HG03439 (cell line): ENCODE measurements around the gene UNC119.

Experiments used
- ATAC-seq: cut with Tn5 transposase; IDR thresholded peaks from one replicate; pipeline ENCODE4 v1.9.1; 2021; ENCODE audit warnings: mild to moderate bottlenecking, moderate library complexity; ENCODE audit not compliant: unreplicated experiment

Gene UNC119

DNA sequence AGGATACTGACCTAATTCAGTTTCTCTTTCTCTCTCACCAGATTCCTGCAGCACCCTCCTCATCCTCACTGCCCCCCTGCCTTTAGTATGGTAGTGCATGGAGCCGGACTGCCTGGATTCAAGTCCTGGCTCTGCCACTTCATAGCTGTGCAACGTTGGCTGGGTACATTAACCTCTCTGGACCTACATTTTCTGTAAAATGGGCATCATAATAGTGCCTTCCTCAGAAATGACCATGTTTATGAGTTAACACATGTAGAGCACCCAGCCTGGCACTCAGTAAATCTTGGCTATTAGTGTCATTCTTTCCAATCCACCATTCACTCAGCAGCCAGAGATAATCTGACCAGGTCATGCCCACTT, 7.3 kb downstream of the UNC119 start:
- no peak for ATAC-seq

DNA sequence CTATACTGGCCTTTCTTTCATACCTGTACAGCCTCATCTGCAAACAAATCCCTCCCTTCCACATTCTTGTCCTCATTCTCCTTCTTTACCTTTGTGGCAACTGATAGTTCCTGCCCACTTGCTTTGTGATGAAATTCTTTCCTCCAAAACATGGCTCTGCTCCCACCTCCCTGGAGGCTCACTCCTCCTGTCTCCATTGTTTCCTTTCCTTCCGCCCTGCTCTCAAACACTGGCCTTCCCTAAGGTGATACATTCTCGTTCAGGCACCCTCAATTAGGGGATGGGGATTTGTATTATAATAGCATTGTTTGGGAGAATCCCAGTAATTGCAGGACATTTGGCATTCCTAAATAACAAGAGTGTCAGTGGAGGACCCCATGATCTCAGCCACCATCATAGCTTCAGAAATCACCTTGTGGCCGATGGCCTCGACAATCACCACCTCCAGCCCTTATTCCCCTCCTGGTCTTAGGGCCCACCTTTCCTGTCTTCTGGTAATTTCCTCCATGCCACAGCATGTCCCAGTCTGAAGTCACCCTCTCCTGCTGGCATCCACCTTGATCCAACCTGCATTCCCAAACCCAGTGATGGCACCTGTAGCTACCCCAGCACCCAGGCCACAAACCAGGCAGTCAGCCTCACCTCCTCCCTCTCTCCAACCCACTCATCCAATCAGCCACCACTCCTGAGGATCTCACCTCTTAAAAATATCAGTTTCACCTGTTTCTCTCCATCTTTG, 7.9 kb downstream of the UNC119 start:
- ATAC-seq: no peak

DNA sequence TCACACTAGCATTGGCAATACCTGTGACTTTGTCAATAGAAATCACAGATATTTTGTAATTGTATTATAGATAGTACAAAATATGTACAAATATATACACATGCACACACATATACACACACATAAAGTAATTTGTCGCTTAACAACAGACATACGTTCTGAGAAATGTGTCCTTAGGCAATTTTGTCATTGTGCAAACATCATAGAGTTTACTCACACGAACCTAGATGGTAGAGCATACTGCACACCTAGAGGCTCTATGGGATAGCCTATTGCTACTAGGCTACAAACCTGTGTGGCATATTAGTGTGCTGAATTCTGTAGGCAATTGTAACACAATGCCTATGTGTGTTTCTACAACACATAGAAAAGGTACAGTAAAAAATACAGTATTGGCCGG, 11.0 kb downstream of the UNC119 start:
- ATAC-seq: no peak

DNA sequence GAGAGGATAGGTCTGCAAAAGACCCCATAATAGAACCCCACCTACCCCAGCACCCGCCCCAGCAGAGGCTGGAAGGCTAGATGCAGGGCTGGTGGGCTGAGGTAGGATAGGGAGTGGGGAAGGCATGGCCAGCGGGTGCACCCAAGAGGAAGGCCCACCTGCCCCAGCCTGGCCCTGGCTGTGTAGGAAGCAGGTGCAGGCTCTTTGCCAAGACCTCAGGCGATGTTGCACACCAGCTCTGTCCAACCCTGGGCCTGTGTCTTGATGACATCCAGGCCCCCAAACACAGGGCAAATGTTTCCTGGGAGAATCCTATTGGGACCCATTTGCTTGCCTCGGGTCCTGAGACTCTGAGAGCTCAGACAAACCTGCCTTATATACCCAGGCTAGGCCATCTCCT, 12.2 kb downstream of the UNC119 start:
- ATAC-seq: no peak

DNA sequence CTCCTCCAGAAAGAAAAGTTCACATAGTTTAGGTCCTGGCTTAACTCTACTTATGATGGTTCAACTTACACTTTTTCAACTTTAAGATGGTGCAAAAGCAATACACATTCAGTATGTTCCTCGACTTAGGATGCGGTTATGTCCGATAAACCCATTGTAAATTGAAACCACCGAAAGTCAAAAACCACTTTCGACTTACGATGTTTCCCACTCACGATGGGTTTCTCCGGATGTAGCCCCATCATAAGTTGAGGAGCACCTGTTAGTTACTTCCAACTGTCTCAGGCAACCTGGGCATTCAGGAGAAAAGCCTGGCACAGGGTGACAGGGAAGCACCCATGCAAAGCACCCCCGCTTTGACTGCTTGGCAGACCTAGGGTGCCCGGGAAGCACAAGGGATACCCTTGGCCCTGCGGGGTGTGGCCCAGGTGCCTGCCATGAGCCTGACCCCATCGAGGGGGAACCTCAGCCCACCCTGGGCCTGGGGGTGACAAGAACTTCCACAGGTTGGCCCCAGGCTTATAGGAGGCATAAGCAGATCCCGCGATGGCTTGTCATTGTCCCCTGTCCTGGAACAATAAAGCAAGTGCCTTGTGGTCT, 14.0 kb downstream of the UNC119 start:
- no peak for ATAC-seq

DNA sequence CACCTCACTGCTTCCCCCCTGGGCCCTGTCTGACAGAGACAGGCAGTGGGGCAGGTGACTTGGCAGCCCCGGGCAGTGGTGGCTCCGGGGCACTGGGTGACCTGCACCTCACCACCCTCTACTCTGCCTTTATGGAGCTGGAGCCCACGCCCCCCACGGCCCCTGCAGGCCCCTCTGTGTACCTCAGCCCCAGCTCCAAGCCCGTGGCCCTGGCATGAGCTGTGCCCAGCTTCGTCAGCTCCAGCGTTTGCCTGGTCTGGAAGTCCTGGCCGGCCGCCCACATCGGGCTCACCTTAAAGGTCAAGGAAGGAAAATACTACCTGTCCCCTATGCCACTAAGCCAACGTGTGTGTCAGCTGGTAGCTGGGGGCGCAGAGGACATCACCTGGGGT, 15.2 kb downstream of the UNC119 start:
- no peak for ATAC-seq

DNA sequence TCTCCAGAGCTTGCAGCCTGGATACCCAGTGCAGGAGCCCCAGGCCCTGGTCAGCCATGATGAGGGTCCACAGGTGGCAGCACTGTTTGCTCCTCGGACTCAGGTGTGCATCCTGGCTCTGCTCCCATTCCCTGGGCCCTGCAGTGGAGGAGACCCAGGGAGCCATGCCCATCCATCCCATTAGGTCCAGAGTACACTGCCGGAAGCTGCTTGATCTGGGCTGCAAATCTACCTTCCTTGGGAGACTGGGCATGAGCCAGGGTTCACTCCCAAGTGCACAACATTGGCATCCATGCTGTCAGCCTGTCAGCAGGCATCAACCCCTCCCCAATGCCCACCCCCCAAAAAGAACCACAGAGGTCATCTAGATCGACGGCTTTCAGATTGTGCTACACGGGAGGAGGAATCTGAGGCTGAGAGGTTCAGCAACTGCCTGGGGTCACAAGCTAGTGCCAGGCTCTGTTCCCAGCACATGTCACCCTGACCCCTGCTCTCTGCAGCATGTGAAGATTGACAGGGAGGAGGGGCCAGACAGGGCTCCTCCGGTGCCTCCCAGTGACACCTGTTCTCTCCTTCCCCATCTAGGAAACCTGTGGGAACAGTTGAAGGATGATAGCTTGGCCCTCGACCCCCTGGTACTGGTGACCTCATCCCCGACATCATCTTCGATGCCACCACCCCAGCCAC, 15.7 kb downstream of the UNC119 start:
- no peak for ATAC-seq

DNA sequence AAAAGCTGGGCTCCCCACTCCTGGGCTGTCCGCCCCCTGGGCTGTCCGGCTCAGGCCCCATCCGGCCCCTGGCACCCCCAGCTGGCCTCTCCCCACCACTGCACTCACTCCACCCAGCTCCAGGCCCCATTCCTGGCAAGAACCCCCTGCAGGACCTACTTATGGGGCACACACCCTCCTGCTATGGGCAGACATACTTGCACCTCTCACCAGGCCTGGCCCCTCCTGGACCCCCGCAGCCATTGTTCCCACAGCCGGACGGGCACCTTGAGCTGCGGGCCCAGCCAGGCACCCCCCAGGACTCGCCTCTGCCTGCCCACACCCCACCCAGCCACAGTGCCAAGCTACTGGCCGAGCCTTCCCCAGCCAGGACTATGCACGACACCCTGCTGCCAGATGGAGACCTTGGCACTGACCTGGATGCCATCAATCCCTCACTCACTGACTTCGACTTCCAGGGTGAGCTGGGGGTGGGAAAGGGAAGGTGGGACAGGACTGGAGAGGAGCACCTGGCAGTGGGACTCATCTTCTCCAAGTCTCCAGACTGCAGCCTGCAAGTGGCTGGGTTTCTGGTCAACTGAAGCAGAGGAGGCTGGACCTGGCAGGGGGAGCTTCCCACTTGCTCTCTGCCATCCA, 17.6 kb downstream of the UNC119 start:
- ATAC-seq: no peak

DNA sequence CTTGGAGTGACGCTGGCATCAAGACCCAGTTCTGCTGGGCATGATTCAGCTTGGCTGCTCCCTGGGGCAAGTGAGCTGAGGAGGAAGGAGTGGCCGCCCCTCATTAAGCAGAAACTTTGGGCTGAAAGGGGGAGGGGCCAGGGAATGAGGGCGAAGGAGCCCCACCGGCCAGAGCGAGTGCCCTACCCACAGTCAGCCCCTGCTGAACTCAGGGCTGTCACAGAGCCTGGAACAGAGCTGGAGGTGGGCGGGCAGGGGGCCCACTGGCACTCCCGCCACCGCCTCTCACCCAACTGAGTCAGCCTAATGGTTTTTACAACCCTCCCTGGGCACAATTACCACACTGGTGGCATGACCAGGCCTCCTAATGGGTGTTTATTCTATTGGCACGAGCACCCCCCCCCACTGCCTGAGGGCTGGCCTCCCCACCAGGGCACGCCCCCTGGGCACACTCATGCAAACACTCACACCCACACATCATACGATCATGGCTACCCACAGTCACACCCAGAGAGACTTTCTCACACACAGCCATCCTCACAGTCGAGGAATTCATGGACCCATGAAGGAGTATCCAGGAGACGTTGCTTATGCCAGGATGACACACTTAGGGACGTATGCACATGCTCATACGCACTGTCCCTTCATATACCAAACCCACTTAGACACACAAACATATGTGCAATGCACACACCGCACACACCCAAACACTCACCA, 19.2 kb downstream of the UNC119 start:
- no peak for ATAC-seq

DNA sequence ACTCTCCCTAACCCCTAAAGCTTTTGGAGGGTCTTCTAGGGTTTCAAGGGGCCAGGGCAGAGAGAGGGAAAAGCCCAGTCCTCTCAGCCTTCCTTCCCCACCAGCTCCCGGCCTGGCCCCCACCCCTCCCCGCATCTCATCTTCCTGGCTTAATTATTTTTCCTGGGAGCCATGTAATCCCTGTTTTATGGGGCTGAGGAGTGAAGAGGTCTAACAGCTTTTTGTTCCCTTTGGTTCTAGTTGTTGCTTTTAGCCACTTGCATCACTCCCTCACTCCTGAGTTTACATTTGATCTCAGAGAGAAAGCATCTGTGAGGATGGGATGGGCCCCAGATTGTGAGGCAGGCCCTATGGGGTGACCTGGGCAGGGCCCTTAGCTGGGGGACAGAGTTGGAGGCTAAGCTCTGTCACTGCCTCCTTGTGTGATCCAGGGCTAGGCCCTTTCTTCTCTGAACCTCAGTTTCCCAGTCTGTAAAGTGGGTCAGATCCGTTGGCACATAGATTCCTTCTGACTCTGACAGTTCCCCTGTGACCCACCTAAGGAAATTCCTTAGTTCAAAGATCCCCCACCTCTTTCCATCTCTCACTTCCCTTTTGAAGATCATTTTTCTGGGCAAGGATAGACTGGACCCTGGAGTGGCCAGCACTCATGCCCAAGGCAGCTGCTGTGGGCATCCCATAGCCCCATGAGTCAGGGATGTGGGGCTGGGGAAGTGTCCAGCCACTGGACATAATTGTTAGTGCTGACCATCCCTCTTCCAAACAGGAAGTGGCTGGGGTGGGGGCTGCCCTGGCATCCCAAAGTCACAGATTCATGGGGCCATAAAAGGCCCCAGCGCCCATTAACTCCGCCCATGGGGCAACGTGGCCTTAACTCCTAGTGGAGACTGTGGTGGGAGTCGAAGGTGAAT, 20.1 kb downstream of the UNC119 start:
- ATAC-seq: no peak

DNA sequence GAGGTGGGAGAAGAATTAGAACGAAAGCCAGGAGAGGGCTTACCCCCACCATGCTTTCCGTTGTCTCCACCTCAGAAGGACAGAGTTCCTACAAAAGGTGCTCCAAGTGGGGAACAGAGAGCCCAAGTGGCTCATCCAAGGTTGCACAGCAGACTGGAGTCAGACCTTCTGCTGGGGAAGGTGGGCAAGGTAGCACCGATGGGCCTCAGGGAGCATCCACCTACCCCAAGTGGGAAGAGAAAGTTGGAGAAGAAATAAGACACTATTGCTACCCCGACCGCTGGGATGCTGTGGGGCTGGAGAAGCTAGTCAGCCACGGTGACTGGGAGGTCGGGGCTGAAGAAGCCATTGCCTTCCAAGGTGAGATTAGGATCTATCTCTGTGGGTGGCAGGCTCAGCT, 21.5 kb downstream of the UNC119 start:
- no peak for ATAC-seq

DNA sequence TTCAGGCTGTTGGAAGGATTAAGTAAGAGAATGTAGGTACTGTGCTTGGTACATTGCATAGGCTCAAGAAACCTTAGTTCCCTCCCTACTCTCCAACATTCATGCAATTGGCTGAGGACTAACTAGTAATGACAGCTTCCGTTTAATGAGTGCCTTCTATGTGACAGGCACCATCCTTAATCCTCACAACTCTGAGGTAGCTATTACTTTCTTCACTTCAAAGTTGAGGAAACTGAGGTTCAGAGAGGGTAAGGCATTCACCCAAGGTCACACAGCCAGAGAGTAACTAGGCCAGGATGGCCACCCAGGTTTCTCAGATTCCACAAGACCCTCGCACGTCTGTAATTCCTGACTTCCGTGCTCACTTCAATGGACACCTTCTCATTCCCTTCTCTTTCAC, 22.2 kb downstream of the UNC119 start:
- no peak for ATAC-seq

DNA sequence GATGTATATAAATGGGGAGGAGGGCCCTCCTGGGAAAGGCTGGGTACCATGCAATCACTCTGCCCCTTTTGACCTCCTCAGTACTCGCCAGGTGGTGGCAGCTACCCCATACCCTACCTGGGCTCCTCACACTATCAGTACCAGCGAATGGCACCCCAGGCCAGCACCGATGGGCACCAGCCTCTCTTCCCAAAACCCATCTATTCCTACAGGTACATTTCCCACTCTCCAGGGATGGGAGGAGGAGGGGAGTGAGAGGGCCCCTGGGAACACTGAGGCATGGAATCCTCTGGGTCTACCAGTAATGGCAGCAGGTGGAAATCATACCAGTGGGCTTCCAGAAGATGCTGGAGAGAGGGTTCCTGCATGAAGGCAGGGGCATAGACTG, 23.4 kb downstream of the UNC119 start:
- ATAC-seq: no peak

DNA sequence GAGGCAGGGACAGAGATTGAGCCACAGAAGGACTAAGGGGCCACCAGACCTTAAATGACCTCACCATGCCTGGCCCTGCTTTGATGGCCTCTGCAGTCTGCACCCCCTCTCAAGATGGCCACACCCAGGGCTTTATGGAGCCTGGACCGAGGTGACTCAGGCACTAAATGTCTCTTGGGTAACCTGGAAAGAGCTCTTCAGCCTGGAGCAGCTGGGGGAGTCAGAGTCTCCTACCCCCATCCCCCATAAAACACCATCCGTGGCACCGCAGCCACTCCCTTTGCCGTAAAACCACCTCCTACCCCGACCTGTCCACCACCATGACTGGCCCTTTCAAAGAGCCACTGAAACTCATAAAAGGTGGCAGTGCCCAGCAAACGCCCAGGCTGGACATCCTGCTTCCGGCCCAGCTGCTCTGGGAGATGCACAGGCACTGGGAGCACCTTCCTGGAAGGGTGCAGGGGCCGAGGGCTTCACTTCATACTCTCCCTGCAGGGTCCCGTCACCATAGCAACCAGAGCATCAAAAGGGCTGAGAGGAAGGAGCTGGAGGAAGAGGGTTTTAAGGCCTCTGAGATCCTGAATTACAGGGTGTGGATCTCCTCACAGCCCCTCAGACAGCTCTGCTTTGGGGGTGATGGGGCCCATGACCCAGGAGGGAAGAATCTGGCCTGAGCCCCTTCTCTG, 24.0 kb downstream of the UNC119 start:
- ATAC-seq: no peak

DNA sequence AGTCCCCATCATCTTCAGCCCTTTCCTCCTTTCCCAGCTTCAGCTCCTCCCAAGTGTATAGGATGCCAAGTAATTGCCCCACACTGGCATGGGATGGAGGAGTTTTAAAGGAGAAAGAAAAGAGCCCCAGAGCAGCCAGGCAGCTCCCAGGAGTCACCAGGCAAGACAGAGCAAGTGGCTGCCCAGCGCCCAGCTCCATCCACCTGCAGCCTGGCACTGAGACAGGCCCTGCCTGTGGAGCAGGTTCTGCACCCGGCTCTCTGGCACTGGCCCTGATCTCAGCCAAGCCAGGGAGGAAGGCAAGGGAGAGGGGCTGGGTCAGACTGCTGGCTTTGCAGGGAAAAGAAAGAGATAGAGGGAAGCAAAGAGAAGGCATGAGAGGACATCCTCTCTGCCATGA, 24.6 kb downstream of the UNC119 start:
- no peak for ATAC-seq

DNA sequence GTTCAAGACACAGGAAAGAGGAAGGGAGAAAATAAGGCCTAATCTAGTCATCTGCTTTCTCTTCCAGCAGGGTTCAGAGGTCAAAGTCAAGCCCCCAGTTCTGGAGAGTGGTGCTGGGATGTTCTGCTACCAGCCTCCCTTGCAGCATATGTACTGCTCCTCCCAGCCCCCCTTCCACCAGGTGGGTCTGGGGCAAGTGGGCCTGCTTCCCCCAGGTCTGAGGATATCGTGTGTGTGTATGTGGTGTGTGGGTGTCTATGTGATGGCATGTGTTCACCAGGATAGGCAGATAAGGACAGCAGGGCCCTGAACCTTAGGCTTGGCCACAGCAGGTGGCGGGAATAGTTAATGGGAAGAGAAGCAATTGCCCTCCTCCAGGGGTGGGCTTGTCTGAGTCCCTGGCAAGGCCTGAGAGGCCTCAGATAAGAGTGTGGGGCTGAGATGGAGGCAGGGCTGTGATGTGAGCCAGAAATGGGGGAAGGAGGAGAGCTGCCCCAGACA, 25.2 kb downstream of the UNC119 start:
- no peak for ATAC-seq

DNA sequence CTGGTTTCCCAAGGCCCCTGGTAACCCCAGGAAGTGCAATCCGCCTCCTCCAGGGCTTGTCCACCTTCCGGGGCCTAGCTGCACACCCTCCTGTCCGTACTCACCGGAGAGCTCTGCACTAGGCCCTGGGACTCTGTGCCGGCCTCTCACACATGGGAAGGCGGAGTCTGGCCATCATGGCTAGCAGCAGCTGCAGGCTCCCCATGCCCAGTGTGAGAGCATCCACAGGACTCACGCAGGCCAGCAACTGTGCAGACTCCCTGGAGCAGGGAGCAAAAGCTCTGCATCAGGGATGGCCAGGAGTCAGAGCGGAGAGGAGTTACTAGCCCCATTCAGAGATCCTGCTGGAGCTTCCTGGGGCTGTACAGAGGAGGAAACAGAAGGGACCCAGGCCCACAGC, 26.0 kb downstream of the UNC119 start:
- ATAC-seq: no peak

DNA sequence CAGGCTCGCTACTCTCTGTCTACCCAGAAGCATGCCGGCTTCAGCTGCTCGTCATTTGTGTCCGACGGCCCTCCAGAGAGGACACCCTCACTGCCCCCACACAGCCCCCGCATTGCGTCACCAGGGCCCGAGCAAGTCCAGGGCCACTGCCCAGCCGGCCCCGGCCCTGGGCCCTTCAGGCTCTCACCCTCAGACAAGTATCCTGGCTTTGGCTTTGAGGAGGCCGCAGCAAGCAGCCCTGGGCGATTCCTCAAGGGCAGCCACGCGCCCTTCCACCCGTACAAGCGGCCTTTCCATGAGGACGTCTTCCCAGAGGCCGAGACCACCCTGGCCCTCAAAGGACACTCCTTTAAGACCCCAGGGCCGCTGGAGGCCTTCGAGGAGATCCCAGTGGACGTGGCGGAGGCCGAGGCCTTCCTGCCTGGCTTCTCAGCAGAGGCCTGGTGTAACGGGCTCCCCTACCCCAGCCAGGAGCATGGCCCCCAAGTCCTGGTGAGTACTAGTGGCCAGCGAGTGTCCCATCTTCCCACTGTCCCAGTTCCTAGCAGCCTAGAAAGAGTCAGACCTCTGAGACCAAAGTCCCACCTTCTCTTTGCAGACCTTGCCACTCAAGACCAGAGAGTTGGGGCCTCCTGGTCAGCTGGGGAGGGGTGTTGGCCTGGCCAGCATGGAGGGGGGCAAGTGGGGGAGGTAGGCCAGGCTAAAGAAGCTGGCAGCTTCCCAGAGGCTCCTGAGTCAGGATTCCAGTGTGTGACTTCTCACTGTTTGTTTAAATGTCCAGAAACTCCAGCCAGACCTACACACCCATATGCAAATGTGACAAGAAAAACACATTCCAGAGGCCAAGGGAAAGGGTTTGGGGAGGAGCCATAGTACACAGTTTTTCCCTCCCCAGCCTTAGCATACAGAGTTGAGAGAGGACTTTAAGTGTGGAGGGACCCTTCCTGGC, 27.7 kb downstream of the UNC119 start:
- no peak for ATAC-seq
